Keratinocyte (primary cell): Measurements from ENCODE around the gene KIF25.

Source experiments
- CTCF ChIP-seq, 3 experiments: IDR thresholded peaks in 1 of 3; conservative IDR thresholded peaks in 1 of 3; optimal IDR thresholded peaks in 1 of 3; 2 replicates in 2 of 3; 3 replicates in 1 of 3; pipeline versions ENCODE3 to v1.5.1; 2011; ENCODE audit warnings: low read length in 3 of 3, mild to moderate bottlenecking in 3 of 3, moderate library complexity in 2 of 3, control low read depth in 1 of 3, inconsistent platforms in 1 of 3; ENCODE audit not compliant: insufficient read depth in 2 of 3; ENCODE audit errors: extremely low read depth in 1 of 3
- EZH2 ChIP-seq: IDR thresholded peaks from one replicate; pipeline ENCODE4 v1.6.1; 2012; ENCODE audit warnings: inconsistent platforms, mild to moderate bottlenecking, low read length, moderate library complexity

GRCh38 chr6:168064226-168064807 lies 66.8 kb downstream of the KIF25 start:
- no peak for TF ChIP-seq CTCF (optimal IDR thresholded peaks at IDR 0.05 in 1 of 3, IDR thresholded peaks at IDR 0.05 in 1 of 3, conservative IDR thresholded peaks at IDR 0.05 in 1 of 3; ENCODE audit: extremely low read depth in 1 of 3, insufficient read depth in 2 of 3, low read length in 3 of 3)
- no peak for TF ChIP-seq EZH2
